Amygdala (tissue), 56 donors: ENCODE measurements around the gene LIMK2.
"Not testable (repeated sequence)": the region's sequence is repeated elsewhere in the genome, so short reads cannot be mapped to it uniquely, and the experiment has no call there.

Experiments used
- DNase-seq, 56 donors: peaks; one replicate each; lab custom pipeline; 2025; lab: John Stamatoyannopoulos, UW

Gene LIMK2

GRCh38 chr22:31241200-31241599 is 29.1 kb downstream of the LIMK2 start:
- DNase-seq = no peak

GRCh38 chr22:31241936-31242335 is 29.8 kb downstream of the LIMK2 start:
- no peak for DNase-seq

- DNase-seq = no peak
Observed at GRCh38 chr22:31243339-31244045, 31.4 kb downstream of the LIMK2 start.

- no peak for DNase-seq
Observed at GRCh38 chr22:31244046-31244942, 32.2 kb downstream of the LIMK2 start.

GRCh38 chr22:31244943-31245451 is 32.9 kb downstream of the LIMK2 start:
- DNase-seq = no peak

GRCh38 chr22:31245998-31246397 is 33.9 kb downstream of the LIMK2 start:
- DNase-seq = not testable (repeated sequence)

GRCh38 chr22:31246687-31247086 is 34.6 kb downstream of the LIMK2 start:
- no peak for DNase-seq

GRCh38 chr22:31247726-31248125 is 35.6 kb downstream of the LIMK2 start:
- DNase-seq = no peak

GRCh38 chr22:31248138-31248745 is 36.1 kb downstream of the LIMK2 start:
- DNase-seq = peak in 41 of 56 donors; percentile 7 to 86 (median 60)

- DNase-seq = peak in 38 of 56 donors; percentile 2 to 74 (median 36)
Observed at GRCh38 chr22:31248965-31249958, 37.2 kb downstream of the LIMK2 start.

- no peak for DNase-seq
Observed at GRCh38 chr22:31250740-31251600, 38.9 kb downstream of the LIMK2 start.

- no peak for DNase-seq
Observed at GRCh38 chr22:31253949-31254348, 41.9 kb downstream of the LIMK2 start.

- DNase-seq = no peak
Observed at GRCh38 chr22:31259798-31260473, 47.8 kb downstream of the LIMK2 start.

GRCh38 chr22:31260474-31260856 is 48.4 kb downstream of the LIMK2 start:
- no peak for DNase-seq

GRCh38 chr22:31262312-31263133 is 50.4 kb downstream of the LIMK2 start:
- peak in 1 of 56 donors; percentile 17 for DNase-seq

- DNase-seq = no peak
Observed at GRCh38 chr22:31263896-31264640, 52.0 kb downstream of the LIMK2 start.

GRCh38 chr22:31268281-31268680 is 56.2 kb downstream of the LIMK2 start:
- DNase-seq = no peak
